Breast epithelium (tissue), 4 donors: ENCODE measurements around the gene DDX19B. TPM values are rescaled to one million over a fixed set of nuclear protein-coding genes. Genes with fewer than 3 reads are reported as not detected.
"Not testable (repeated sequence)": the region's sequence is repeated elsewhere in the genome, so short reads cannot be mapped to it uniquely, and the experiment has no call there.

Source experiments
- DNase-seq, 2 donors: peaks; one replicate each; pipeline ENCODE4 v3.0.0-alpha.2; 2019; ENCODE audit warnings: low spot score in 2 of 2
- H3K27ac ChIP-seq, 2 donors: fragments of 200-600 bp; sonication (generic) in 1 of 2; one replicate each; pipeline ENCODE4 v1.5.1; 2016 to 2019; ENCODE audit warnings: mild to moderate bottlenecking in 1 of 2
- H3K27me3 ChIP-seq, 2 donors: fragments of 200-600 bp; sonication (generic) in 1 of 2; one replicate each; pipeline versions ENCODE4 v1.5.1 to v1.6.0; 2017 to 2019; ENCODE audit warnings: control low read depth in 1 of 2, mild to moderate bottlenecking in 1 of 2
- H3K36me3 ChIP-seq: fragments of 200-600 bp; one replicate; pipeline ENCODE4 v1.5.1; 2019
- H3K4me1 ChIP-seq, 2 donors: fragments of 200-600 bp; sonication (generic); one replicate each; pipeline ENCODE4 v1.5.1; 2016 to 2019; ENCODE audit warnings: control low read depth in 1 of 2
- H3K4me3 ChIP-seq, 3 donors: fragments of 200-600 bp; sonication (generic); 1 replicate in 2 of 3; 2 replicates in 1 of 3; pipeline ENCODE4 v1.5.1; 2016 to 2019; ENCODE audit warnings: mild to moderate bottlenecking in 3 of 3, moderate library complexity in 2 of 3
- H3K9me3 ChIP-seq, 2 donors: fragments of 200-600 bp; sonication (generic) in 1 of 2; one replicate each; pipeline ENCODE4 v1.5.1; 2016 to 2019; ENCODE audit warnings: control low read depth in 1 of 2
- POLR2A ChIP-seq: fragments of 450-650 bp; IDR thresholded peaks from one replicate; pipeline ENCODE4 v1.6.1; 2016; ENCODE audit warnings: antibody characterized with exemption, mild to moderate bottlenecking, moderate library complexity
- POLR2AphosphoS5 ChIP-seq, 3 donors: sonication (generic); formaldehyde crosslinking; IDR thresholded peaks; one replicate each; pipeline ENCODE4 v1.6.1; 2017; ENCODE audit warnings: antibody characterized with exemption in 3 of 3
- intact Hi-C: fragments of 100-400 bp; cut with DNase I; formaldehyde crosslinking; loops from one replicate; pipeline ENCODE4 v1.15.1; 2023; ENCODE audit warnings: low total_unique reads
- total RNA-seq, 3 donors: library from RNA; depleted of rRNA; stranded (reverse); fragments of >200 nt; gene quantifications; one replicate each; pipeline ENCODE4 v1.1.0, GENCODE V29; 2016
- TF ChIP-seq, protein P1 (sequence below), 3 donors: fragments of 450-650 bp; IDR thresholded peaks; one replicate each; pipeline ENCODE4 v1.5.1; 2016 to 2017; ENCODE audit warnings: antibody characterized with exemption in 3 of 3, mild to moderate bottlenecking in 3 of 3, moderate library complexity in 3 of 3

DDX19B gene
- total RNA-seq, 3 donors from 2014 or later = 37.0 to 39.5 (median 39.5) TPM

DNA sequence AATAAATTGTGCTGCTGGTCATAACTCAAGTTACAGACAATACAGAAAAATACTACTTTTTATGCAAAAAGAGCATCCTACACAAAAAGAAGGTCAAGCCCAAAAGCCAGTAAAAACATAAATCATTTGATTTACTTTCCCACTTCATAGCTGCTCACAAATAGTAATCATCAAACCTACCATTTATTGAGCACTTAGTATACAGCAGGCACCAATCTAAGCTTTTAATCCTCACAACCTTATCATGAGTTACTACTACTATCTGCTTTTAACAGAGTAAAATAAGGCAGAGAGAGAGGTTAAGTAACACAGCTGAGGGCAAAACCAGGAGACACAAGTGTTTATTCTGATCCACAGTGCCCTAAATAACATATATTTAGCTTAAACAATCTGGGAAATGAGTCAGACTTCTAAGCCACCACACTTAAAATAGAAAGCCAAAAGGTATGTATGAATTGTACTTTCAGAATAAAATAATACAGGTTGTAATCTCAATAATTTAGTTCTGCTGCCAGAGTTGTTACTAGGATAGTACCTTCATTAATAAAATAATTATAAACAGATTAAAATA is 8.0 kb upstream of the DDX19B start:
- no peak overlapping the region for H3K4me3 ChIP-seq

DNA sequence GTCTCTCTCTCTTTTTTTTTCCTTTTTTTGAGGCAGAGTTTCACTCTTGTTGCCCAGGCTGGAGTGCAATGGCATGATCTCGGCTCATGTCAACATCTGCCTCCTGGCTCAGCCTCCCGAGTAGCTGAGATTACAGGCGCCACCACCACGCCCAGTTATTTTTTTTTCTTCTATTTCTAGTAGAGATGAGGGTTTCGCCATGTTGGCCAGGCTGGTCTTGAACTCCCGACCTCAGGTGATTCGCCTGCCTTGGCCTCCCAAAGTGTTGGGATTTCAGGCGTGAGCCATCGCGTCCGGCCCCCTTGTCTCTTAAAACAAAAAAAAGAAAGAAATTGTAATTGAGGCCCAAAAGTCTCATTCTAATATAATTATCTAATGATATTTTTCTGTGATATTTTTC is 6.8 kb upstream of the DDX19B start:
- H3K4me1 ChIP-seq, H3K9me3 ChIP-seq, intact Hi-C loops, H3K36me3 ChIP-seq, DNase-seq, H3K4me3 ChIP-seq, H3K27ac ChIP-seq, H3K27me3 ChIP-seq: not testable (repeated sequence)

More for the DNA sequence above, 8.0 kb upstream of the DDX19B start:
- Histone ChIP-seq H3K27ac (no peak overlapping the region), H3K4me1 (no peaks in the 10 kb centered on the region), H3K9me3 (no peaks in the 10 kb centered on the region), H3K27me3 (no peaks in the 10 kb centered on the region), H3K36me3 (no peaks in the 10 kb centered on the region)
- intact Hi-C loops = no loop called here
- TF ChIP-seq, protein P1, sequence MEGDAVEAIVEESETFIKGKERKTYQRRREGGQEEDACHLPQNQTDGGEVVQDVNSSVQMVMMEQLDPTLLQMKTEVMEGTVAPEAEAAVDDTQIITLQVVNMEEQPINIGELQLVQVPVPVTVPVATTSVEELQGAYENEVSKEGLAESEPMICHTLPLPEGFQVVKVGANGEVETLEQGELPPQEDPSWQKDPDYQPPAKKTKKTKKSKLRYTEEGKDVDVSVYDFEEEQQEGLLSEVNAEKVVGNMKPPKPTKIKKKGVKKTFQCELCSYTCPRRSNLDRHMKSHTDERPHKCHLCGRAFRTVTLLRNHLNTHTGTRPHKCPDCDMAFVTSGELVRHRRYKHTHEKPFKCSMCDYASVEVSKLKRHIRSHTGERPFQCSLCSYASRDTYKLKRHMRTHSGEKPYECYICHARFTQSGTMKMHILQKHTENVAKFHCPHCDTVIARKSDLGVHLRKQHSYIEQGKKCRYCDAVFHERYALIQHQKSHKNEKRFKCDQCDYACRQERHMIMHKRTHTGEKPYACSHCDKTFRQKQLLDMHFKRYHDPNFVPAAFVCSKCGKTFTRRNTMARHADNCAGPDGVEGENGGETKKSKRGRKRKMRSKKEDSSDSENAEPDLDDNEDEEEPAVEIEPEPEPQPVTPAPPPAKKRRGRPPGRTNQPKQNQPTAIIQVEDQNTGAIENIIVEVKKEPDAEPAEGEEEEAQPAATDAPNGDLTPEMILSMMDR (IDR thresholded peaks at IDR 0.05) = no peak
- TF ChIP-seq POLR2AphosphoS5 (IDR thresholded peaks at IDR 0.05) = no peak
- no peak for TF ChIP-seq POLR2A
- DNase-seq = no peak

DNA sequence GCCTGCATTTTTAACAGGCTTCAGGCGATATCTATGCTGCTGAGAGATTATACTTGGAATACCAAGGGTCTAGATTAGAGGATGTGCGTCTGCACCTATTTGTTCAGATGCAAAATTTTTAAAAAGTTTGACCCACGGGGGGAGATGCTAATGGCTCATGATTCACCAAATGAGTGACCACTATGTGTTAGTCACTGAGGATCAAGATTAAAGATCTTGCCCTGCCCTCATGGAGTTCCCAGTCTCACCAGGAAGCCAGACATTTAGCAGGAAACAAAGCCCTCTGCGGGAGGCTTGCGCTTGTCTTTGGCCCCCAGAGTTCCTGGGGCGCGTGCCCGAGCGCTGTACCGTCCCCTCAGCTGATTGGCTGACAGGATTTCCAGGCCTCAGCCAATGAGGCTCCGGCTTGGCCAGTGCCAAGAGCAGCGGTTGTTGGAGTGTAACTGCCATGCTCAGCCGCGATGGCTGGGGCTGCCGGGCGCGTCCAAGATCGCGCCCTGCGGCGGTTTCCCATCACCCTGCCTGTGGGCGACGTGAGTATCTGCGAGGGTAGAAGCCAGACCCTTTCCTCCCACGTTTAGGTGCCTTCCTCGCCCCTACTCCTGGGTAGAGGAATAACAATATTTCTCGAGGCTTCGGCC is 4.5 kb upstream of the DDX19B start:
- Histone ChIP-seq H3K4me1 (no peaks in the 10 kb centered on the region), H3K27me3 (no peaks in the 10 kb centered on the region), H3K4me3 (no peak overlapping the region), H3K9me3 (no peaks in the 10 kb centered on the region), H3K36me3 (no peaks in the 10 kb centered on the region), H3K27ac (no peak overlapping the region)
- intact Hi-C loops = no loop called here
- DNase-seq = no peak
- no peak for TF ChIP-seq POLR2A
- TF ChIP-seq, protein P1 (IDR thresholded peaks at IDR 0.05) = no peak
- TF ChIP-seq POLR2AphosphoS5 (IDR thresholded peaks at IDR 0.05) = no peak

- DNase-seq = no peak
- Histone ChIP-seq H3K27ac (no peak overlapping the region), H3K4me1 (no peaks in the 10 kb centered on the region), H3K4me3 (no peak overlapping the region), H3K9me3 (peaks cover 0 to under 1% of the 10 kb centered on the region in 2 donors), H3K36me3 (no peaks in the 10 kb centered on the region), H3K27me3 (no peaks in the 10 kb centered on the region)
- intact Hi-C loops = no loop called here
- TF ChIP-seq, protein P1 (IDR thresholded peaks at IDR 0.05) = no peak
- TF ChIP-seq POLR2AphosphoS5 (IDR thresholded peaks at IDR 0.05) = no peak
- TF ChIP-seq POLR2A = no peak
Observed at GRCh38 chr16:70295634-70296033, 3.4 kb upstream of the DDX19B start.

GRCh38 chr16:70301121-70301520 is 2.1 kb downstream of the DDX19B start:
- DNase-seq = no peak
- Histone ChIP-seq H3K27me3 (no peaks in the 10 kb centered on the region), H3K4me1 (no peaks in the 10 kb centered on the region), H3K4me3 (no peak overlapping the region), H3K9me3 (peaks cover 0 to 10% of the 10 kb centered on the region in 2 donors), H3K36me3 (no peaks in the 10 kb centered on the region), H3K27ac (no peak overlapping the region)
- TF ChIP-seq POLR2A (no peak), POLR2AphosphoS5 (IDR thresholded peaks at IDR 0.05) (no peak)
- TF ChIP-seq, protein P1 (IDR thresholded peaks at IDR 0.05) = no peak
- intact Hi-C loops = no loop called here
